ENCODE results near the gene PEAR1.

GRCh38 chr1:156908955-156909354 lies 15.4 kb downstream of the PEAR1 start:
- TF ChIP-seq CTCF (IDR thresholded peaks at IDR 0.05) (no peak), POLR2A (IDR thresholded peaks at IDR 0.05) (no peak), EP300 (IDR thresholded peaks at IDR 0.05) (no peak)
